NCI-H2227 treated with DMSO at 0.1 percent for 48 hours (cell line): ENCODE results near the gene UGDH.
"Not testable (repeated sequence)": the region's sequence is repeated elsewhere in the genome, so short reads cannot be mapped to it uniquely, and the experiment has no call there.

Source experiments
- DNase-seq: peaks from one replicate; lab custom pipeline; 2025; lab: John Stamatoyannopoulos, UW

UGDH gene

DNA sequence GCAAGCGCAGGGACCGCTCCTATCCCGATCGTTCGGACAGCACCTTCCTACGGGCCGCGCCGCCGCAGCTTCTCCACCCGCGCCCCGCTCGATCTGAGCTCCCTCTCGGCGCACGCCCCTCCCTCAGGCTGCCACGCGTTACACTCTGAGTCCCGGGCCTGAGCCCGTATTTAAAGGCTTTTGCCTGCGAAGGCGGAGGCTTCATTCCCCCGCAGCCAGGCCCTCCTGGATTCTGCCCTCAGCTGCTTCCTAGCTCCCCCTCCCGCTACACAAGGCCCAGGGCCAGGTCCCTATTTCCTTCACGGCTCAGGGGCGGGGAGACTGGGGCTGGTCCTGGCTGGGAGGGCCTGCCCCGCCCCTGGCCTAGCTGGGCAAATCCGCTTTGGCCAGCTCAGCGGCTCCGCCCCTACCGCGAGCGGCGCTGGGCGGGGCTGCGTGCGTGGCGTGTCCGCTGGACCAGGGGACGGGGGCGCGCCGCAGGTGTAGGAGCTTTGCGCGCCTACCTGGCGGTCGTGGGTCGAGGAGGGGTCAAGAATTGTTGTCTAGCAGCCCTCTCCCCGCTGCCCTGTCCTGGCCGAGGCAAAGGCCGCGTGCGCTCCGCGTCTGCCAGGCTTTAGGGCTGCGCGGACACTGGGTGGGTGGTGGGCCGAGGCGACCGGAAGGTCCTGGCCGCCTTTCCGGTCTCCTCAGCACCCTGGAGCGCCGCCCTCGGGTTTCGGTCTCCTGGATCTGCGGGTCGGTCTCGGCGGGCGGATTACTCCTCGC lies at the start of gene UGDH:
TSS of gene UGDH (minus strand) at position 144 of the 765 bp plus-strand sequence. CDS start 5,927 bp downstream, outside the sequence.
- peak; percentile 94 for DNase-seq

DNA sequence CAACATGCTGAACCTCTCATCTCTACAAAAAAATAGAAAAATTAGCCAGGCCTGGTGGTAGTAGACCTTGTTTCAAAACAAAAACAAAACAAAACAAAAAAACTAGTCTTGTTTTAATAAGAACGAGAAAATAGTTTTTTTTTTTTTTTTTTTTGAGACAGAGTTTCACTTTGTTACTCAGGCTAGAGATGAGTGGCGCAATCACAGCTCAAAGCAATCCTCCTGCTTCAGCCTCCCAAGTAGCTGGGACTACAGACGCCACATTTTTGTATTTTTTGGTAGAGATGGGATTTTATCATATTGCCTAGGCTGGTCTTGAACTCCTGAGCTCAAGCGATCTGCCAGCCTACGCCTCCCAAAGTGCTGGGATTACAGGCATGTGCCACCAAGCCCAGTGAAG lies 47.7 kb upstream of the UGDH start:
- DNase-seq: no peak

DNA sequence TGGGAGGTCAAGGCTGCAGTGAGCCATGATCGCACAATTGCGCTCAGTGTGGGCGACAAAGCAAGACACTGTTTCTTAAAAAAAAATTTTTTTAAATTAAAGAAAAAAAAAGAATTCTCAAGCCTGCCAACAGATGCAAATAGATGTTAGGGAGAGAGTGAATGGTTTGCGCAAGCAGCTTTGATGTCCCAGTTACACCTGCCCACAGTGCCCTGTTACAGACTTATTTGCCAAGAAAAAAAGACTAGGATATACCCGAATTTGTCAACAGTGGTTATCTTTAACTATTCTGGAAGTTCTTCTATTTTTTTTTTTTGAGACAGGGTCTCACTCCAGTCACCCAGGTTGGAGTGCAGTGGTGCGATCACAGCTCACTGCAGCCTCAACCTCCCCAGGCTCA lies 44.3 kb upstream of the UGDH start:
- DNase-seq: no peak

DNA sequence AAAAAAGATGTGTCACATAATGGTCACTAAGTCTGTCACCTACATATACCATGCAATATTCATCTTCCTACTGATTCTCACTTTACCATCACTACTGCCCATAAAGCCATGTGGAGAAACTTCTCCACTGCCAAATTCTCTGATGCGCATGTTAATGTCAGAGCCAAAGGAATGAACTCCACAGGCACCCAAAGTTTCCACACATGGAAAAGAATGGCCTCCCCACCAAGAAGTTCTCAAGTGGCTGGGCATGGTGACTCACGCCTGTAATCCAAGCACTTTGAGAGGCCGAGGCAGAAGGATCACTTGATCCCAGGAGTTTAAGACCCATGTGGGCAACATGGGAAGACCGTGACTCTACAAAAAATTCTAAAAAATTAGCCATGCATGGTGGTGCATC lies 43.8 kb upstream of the UGDH start:
- no peak for DNase-seq

DNA sequence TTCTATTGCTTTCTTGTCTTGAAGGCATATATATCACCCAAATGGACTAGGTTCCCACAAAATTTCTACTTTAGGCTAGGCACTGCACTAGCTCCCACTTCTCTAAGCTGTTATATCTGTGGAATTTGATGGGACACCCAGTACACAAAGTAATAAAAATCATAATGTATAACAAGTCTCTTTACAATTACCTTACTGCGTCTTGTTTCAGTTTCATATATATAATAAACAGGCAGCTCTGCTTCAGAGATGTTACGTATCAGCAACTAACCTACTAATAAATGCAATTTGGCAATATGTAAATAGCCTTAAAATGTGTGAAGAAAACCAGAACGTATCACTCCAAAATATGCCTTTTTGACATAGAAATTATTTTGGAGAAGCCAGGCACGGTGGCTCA lies 42.0 kb upstream of the UGDH start:
- DNase-seq: no peak

DNA sequence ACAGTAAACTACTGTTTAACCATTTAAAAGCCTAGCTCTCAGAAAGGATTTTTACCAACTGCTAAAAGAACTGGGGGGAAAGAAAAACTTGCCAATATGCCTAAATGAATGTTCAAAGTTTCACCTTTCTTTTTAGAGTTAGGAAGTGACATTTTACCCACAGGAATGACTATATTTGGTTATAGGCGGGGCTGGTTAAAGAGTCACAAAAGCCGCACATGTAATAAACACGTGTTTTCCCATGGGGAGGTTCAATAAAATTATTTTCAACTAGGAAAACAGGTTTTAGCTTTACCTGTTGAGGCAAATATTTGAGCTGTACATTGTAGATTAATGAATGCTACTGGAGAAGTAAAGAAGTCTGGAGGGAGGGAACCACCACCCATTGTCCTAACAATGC lies 41.6 kb upstream of the UGDH start:
- no peak for DNase-seq

DNA sequence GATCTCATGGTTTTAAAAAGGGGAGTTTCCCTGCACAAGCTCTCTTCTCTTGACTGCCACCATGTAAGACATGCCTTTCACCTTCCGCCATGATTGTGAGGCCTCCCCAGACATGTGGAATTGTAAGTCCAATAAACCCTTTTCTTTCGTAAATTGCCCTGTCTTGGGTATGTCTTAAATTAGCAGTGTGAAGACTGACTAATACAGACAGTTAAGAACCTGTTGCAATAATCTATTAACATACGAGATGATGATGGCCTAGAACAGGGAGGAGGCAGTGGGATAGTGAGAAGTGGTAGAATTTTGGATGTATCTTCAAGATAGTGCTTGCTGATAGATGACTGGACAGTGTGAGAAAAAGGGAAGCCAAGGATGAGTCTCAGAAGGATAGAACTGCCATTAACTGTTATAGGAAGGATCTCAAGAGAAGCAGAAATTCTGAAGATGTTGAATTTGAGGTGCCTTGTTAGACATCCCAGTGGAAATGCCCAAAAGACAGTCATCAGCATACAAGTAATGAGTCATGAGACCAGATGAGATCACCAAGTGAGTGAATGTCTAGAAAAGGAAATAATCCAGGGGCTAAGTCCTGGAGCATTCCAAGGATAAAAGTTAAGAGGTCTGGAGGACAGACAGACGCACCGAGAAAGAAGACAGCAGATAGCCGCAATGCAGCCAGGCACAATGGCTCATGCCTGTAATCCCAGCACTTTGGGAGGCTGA lies 38.8 kb upstream of the UGDH start:
- no peak for DNase-seq

DNA sequence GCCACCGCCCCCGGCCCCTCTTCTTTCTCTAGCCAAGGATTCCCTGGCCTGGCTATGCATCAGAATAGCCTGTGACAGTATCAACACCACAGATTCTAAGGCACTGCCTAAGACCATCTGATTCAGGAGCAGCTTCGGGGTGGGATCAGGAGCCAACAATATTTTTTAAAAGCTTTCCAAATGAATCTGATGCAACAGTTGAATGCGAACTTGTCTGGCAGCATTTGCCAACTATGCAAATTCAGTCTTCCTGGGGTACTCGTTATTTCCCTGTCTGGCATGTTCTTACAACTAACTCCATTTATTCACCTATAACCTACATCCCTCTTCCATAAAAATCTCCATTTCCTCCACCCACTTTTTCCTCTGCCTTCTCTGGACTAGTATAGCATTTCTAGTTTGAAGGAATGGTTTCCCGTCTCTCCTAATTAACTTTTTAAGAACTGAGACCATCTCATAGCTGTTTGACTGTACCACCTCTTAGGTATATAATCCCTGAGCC lies 36.2 kb upstream of the UGDH start:
- DNase-seq: no peak

DNA sequence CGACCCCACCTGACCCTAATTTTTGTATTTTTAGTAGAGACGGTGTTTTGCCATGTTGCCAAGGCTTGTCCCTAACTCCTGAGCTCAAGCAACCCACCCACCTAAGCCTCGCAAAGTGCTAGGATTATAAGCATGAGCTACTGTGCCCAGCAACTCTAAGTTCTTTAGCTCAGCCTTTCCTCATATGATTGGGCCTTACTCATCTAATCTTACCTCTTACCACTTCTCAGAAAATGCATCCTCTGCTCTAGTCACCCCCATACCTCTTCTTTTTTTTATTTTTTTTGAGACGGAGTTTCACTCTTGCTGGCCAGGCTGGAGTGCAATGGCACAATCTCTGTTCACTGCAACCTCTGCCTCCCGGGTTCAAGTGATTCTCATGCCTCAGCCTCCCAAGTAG lies 35.6 kb upstream of the UGDH start:
- DNase-seq: no peak

DNA sequence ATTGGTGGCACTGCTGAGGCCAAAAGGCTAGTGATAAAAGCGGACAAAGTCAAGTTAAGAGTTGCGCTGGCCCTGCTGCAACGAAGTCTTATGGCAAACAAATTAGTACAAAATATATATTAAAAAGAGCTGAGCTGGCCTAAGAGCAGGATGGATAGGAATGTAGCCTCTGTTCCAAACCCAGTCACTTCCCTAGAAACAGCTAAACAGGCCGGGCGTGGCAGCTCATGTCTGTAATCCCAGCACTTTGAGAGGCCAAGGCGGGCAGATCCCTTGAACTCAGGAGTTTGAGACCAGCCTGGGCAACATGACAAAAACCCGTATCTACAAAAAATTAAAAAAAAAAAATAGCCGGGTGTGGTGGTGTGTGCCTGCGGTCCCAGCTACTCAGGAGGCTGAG lies 32.4 kb upstream of the UGDH start:
- DNase-seq: no peak

DNA sequence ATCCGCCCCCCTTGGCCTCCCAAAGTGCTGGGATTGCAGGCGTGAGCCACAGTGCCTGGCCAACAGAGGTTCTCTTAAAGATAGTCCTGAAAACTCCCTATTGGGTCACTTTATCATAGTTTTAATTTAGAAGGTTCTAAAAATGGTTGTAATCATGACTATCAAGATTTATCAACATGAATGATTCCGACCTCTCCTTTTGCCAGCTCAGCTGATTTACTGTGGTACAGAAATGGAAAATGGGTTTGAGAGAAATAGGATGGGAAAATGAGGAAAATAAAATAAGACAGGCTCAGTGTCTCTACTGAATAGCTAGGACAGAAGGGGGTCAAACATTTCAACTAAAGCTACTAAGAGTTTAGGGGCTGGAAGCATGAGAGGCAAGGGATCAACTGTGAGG lies 28.2 kb upstream of the UGDH start:
- DNase-seq: no peak

DNA sequence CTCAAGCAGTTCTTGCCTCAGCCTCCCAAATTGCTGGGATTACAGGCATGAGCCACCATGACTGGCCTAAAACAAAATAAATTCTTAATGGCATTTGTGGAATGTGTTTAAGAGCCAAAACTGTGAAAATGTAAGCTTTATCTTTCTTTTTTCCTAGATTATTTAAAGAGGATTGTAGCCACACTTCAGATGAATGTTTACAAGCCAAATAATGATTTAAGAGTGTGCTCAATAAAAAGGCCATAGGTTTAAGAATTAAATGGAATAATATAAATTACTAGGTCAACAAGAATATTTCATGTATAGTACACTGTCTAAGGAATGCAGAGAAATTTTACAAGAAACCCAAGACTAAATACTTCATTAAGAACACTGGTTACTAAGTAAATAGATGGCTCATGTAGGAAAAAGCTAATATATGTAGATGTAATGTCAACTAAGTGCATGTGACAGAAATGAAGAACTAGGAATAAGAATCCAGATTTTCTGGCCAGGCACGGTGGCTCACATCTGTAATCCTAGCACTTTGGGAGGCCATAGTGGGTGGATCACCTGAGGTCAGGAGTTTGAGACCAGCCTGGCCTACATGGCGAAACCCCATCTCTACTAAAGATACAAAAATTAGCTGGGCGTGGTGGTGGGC lies 21.3 kb upstream of the UGDH start:
- DNase-seq: no peak

DNA sequence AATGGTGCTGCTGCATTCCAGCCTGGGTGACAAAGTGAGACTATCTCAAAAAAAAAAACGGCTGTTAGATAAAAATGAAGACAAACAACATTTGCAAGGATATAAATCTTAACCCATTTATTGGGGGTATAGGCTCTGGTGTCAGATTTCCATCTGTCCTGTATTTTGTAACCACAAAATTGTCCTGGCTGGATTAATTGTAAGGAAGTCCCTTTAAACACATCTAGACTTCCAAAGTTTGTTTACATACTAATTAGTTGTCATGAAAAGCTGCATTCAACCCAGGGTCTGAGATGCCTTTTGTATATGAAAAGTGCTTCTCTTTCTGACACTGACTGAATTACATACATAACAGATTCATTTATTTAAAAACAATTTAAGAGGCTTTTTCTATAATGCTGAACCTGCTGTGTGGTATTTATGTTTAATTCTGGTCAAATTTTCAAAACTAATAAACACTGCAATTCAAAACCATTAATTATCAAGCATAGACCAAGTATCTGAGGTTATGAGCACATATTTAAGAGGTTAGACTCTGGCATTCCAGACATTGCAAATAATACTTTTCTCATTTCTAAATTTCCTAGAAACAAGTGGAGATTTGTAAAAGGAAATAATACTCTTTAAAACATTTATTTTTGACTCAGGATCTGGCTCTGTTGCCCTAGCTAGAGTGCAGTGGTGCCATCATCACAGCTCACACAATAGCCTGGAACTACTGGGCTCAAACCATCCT lies 17.5 kb upstream of the UGDH start:
- DNase-seq: no peak

DNA sequence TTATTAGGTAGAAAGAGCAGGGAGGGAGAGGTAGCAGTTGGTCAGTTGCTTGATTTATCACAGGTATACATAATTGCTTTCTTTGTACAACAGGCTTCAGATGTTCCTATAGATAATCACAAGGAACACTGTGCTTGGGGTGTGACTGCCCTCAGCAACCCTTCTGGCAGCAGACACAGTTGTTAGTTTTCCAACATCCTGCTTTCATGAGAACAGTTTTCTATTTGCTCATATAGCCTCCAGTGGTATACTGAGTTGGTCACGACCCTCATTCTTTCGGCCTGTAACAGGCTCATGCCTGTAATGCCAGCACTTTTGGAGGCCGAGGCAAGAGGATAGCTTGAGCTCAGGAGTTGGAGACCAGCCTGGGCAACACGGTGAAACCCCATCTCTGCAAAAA lies 16.8 kb upstream of the UGDH start:
- DNase-seq: not testable (repeated sequence)

DNA sequence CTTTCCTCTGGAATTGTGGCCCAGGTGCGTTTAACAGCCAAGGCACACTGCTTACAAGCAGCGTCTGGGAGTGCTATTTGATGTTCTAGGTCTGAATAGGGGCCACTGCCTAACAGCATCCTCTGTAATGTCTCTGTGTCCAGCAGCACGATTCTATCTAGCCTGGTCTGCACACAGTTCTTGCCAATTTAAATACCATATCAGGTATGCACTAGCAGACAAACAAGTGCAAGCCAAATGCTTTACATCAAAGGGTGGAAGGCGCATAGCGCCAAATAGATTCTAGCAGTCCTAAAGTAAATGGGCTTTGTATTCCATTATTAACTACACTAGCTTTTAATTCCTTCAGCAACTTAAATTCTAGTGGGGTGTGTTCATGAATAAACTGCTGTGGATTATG lies 15.8 kb upstream of the UGDH start:
- DNase-seq: no peak

DNA sequence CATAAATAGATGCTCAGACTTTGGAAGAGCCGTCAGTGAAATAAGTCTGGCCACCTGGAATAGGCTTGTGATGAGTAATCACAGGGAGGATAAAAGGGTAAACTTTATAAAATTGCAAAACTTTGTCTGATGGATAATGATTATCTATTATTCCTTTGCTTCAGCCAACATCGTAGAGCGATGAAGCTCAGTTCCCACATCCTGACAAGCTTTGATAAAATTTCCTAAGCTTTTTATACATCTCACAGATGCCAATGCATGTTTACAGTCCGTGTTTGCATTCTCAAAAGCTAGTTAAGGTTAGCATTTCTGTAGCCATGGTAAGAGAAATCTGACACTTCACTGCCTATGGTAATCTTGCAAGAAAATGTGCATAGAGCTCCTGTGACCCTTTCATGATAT lies 15.4 kb upstream of the UGDH start:
- DNase-seq: no peak

DNA sequence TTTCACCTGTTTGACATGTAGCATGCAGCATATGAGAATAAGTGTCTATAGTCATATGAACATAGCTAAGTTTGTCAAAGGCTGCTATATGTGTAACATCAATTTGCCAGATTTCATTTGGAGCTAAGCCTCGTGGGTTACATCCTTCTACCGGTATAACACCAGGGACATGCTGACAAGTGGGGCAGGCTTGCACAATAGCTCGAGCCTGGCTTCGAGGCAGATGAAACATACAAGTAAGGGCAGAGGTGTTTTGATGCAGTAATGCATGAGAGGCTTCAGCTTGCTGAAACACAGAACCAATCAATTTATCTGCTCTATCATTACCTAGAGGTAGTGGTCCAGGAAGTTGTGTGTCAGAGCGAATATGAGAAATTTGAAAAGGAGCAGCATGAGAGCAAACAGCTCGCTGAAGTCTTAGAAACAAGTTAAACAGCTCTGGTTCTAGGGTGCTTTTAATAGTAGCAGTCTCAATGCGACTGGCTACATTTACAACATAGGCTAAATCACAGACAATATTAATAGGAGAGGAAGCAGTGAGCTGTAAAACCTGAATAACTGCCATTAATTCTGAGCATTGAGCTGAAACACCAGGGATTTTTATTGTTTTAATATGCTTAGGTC lies 14.9 kb upstream of the UGDH start:
- DNase-seq: no peak

DNA sequence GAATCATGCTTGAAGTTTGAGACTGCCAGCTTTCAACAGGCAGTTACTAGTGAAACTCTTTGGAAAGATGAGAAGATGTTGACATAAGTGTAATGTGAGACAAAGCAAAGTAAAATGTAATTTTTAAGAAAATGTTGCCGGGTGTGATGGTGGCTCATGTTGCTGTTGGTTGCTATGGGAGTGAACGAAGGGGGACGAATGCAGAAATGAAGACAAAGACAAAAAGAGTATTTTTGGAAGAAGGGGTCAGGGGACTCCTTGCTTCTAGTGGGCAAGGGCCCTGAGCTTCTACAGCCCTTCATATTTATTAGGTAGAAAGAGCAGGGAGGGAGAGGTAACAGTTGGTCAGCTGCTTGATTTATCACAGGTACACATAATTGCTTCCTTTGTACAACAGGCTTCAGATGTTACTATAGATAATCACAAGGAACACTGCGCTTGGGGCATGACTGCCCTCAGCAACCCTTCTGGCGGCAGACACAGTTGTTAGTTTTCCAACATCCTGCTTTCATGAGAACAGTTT lies 11.9 kb upstream of the UGDH start:
- peak; percentile 39 for DNase-seq

DNA sequence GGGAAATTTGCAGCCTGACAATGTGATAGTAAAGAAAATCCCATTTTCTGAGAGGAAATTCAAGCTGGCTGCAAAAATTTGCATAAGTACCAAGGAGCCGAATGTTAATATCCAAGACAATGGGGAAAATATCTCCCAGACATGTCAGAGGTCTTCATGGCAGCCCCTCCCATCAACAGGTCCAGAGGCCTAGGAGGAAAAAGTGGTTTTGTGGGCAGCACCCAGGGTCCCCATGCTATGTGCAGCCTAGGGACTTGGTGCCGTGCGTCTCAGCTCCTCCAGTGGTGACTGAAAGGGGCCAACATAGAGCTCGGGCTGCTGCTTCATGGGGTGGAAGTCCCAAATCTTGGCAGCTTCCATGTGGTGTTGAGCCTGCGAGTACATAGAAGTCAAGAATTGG lies 6.3 kb upstream of the UGDH start:
- no peak for DNase-seq

DNA sequence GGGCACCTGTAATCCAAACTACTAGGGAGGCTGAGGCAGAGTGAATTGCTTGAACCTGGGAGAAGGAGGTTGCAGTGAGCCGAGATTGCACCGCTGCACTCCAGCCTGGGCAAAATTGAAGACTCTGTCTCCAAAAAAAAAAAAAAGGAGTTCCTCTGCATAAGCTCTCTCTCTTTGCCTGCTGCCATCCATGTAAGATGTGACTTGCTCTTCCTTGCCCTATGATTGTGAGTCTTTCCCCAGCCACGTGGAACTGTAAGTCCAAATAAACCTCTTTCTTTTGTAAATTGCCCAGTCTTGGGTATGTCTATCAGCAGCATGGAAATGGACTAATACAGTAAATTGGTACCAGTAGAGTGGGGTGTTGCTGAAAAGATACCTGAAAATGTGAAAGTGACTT lies 5.0 kb upstream of the UGDH start:
- DNase-seq: not testable (repeated sequence)

DNA sequence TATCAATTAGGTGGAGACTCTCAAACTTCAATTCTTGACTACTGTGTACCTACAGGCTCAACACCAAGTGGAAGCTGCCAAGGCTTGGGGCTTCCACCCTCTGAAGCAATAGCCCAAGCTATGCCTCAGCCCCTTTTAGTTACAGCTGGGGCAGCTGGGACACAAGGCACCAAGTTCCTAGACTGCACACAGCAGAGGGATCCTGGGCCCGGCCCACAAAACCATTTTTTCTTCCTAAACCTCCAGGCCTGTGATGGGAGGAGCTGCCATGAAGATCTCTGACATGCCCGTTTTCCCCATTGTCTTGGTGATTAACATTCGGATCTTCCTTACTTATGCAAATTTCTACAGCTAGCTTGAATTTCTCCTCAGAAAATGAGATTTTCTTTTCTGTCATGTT lies 3.4 kb upstream of the UGDH start:
- DNase-seq: no peak

DNA sequence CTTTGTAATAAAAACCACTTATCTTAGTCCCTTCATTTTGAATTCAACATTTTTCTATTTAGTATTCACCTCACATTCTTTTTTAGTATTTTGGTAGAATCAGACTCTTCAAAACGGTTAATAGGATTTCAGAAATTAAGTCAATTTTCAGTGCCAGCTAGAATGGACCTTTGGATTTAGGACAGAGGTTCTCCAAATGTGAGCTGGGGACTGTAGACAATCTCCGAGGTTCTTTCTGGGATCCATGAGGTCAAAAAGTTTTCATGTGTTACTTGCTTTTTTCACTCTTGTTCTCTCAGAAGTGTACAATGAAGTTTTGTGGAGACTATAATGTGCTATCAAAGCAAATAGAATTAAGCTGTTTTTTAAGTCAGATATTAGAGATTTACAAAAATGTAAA lies 2.3 kb upstream of the UGDH start:
- no peak for DNase-seq
